GM12878 (cell line): ENCODE measurements around the gene PTPRD. TPM values are rescaled to one million over a fixed set of nuclear protein-coding genes. Genes with fewer than 3 reads are reported as not detected.

Experiments
- ATAC-seq: fragments of 200-7000 bp; cut with Tn5 transposase; 3 replicates; pipeline ENCODE4 v1.9.1; 2020; ENCODE audit warnings: mild to moderate bottlenecking, moderate library complexity
- BruUV-seq: library from RNA; stranded (reverse); fragments of 400-500 nt; replicated peaks from 2 replicates; lab custom pipeline; 2021; lab: Mats Ljungman, UMichigan
- CTCF ChIA-PET: fragments of 300-600 bp; sonication (Branson Sonifier 250); formaldehyde crosslinking; extraction: SDS; loops from one replicate; lab custom pipeline; 2021; ENCODE audit warnings: inconsistent platforms; lab: Yijun Ruan, JAX
- POLR2A ChIA-PET: fragments of 350-600 bp; formaldehyde crosslinking; extraction: SDS; loops from one replicate; lab custom pipeline; 2021; ENCODE audit warnings: inconsistent platforms; lab: Charles Lee
- RAD21 ChIA-PET: fragments of 300-600 bp; sonication (Branson Sonifier 250); formaldehyde crosslinking; loops from one replicate; lab custom pipeline; 2023; ENCODE audit warnings: antibody characterized with exemption; ENCODE audit not compliant: unreplicated experiment; lab: Charles Lee
- SMC1A ChIA-PET: fragments of 300-600 bp; sonication (Branson Sonifier 250); formaldehyde crosslinking; loops from one replicate; lab custom pipeline; 2023; ENCODE audit not compliant: unreplicated experiment, uncharacterized antibody; lab: Charles Lee
- DNase-seq: peaks from one replicate; pipeline ENCODE4 v3.0.0-alpha.2; 2011; ENCODE audit warnings: low read depth, low spot score
- FAIRE-seq: peaks from 3 replicates; lab custom pipeline; 2011; peaks lifted over from hg19 to GRCh38; lab: Jason Lieb, UNC
- H2AFZ ChIP-seq: 2 replicates; pipeline ENCODE4 v1.6.0; 2011; ENCODE audit warnings: low read depth, low read length, control low read depth; ENCODE audit not compliant: control insufficient read depth
- H3K27ac ChIP-seq: 2 replicates; pipeline ENCODE4 v1.5.1; 2011; ENCODE audit warnings: control low read depth; ENCODE audit not compliant: control insufficient read depth, insufficient read depth
- H3K27me3 ChIP-seq, 2 experiments: replicated peaks in 1 of 2; 2 replicates each; pipeline versions ENCODE4 v1.6.0 to v1.6.1; 2011; ENCODE audit warnings: low read length in 1 of 2; ENCODE audit not compliant: control insufficient read depth in 2 of 2, insufficient read depth in 2 of 2
- H3K36me3 ChIP-seq, 2 experiments: 2 replicates each; pipeline ENCODE4 v1.5.1; 2011; ENCODE audit warnings: low read length in 1 of 2; ENCODE audit not compliant: control insufficient read depth in 2 of 2, insufficient read depth in 2 of 2
- H3K4me1 ChIP-seq: 2 replicates; pipeline ENCODE4 v1.6.1; 2011; ENCODE audit warnings: mild to moderate bottlenecking, low read length, moderate library complexity, mixed read lengths; ENCODE audit not compliant: control insufficient read depth, insufficient read depth
- H3K4me2 ChIP-seq: 2 replicates; pipeline ENCODE4 v1.6.0; 2011; ENCODE audit warnings: control low read depth; ENCODE audit not compliant: control insufficient read depth, insufficient read depth
- H3K4me3 ChIP-seq: fragments of 200-600 bp; sonication (generic); 2 replicates; pipeline ENCODE4 v1.5.1; 2016
- H3K79me2 ChIP-seq: 2 replicates; pipeline ENCODE4 v1.6.0; 2011; ENCODE audit warnings: low read length; ENCODE audit not compliant: control insufficient read depth, insufficient read depth
- H3K9ac ChIP-seq: 2 replicates; pipeline ENCODE4 v1.8.0; 2011; ENCODE audit warnings: low read length, control low read depth, mixed read lengths; ENCODE audit not compliant: control insufficient read depth, insufficient read depth
- H3K9me3 ChIP-seq: replicated peaks from 3 replicates; pipeline ENCODE4 v1.5.1; 2011; ENCODE audit warnings: mild to moderate bottlenecking, low read length; ENCODE audit not compliant: control insufficient read depth, insufficient read depth
- H4K20me1 ChIP-seq: 2 replicates; pipeline ENCODE4 v1.6.0; 2011; ENCODE audit not compliant: control insufficient read depth, insufficient read depth
- KDM1A ChIP-seq: fragments of 200-600 bp; sonication (generic); IDR thresholded peaks from 2 replicates; pipeline ENCODE4 v1.6.1; 2016; ENCODE audit warnings: borderline replicate concordance
- KLF5 ChIP-seq: fragments of 450-650 bp; IDR thresholded peaks from 2 replicates; pipeline ENCODE4 v1.6.1; 2014; ENCODE audit warnings: mild to moderate bottlenecking; ENCODE audit not compliant: partially characterized antibody
- NR2C1 ChIP-seq: fragments of 450-650 bp; IDR thresholded peaks from 2 replicates; pipeline ENCODE4 v1.6.1; 2017; ENCODE audit warnings: antibody characterized with exemption, mild to moderate bottlenecking, moderate library complexity
- RCOR1 ChIP-seq: conservative IDR thresholded peaks from 2 replicates; pipeline ENCODE4 v1.6.1; 2012; ENCODE audit warnings: low read depth, low read length, improper control_type of control experiment
- RFX5 ChIP-seq: IDR thresholded peaks from 2 replicates; pipeline ENCODE4 v1.6.1; 2011; ENCODE audit warnings: low read depth, low read length, improper control_type of control experiment
- SMC3 ChIP-seq: IDR thresholded peaks from 2 replicates; pipeline ENCODE4 v1.6.1; 2011; ENCODE audit warnings: low read length, improper control_type of control experiment, borderline replicate concordance
- TCF3 ChIP-seq: IDR thresholded peaks from 2 replicates; pipeline ENCODE4 v1.6.1; 2012; ENCODE audit warnings: low read depth, mild to moderate bottlenecking, low read length, borderline replicate concordance; ENCODE audit not compliant: insufficient read depth
- YY1 ChIP-seq: IDR thresholded peaks from 2 replicates; pipeline ENCODE4 v1.6.1; 2011; ENCODE audit warnings: low read depth, mild to moderate bottlenecking, low read length
- ZNF384 ChIP-seq: IDR thresholded peaks from 2 replicates; pipeline ENCODE4 v1.6.1; 2012; ENCODE audit warnings: low read depth, mild to moderate bottlenecking, low read length, improper control_type of control experiment, borderline replicate concordance
- WGBS: methylation state at CpG from one replicate; pipeline ENCODE4 v1.1.6; 2016; ENCODE audit warnings: low lambda C conversion rate; ENCODE audit not compliant: insufficient replicate concordance, insufficient coverage; ENCODE audit errors: missing lambda C conversion rate; 5-methylcytosine and 5-hydroxymethylcytosine counted together
- in situ Hi-C: fragments of 300-500 bp; cut with MboI; formaldehyde crosslinking; loops from 9 replicates; pipeline ENCODE4 v1.14.3; 2018; ENCODE audit warnings: mixed read lengths
- intact Hi-C: fragments of 100-400 bp; cut with micrococcal nuclease; formaldehyde crosslinking; loops from one replicate; pipeline ENCODE4 v1.14.2; 2022; ENCODE audit not compliant: unreplicated experiment
- polyA plus RNA-seq, 11 experiments: library from polyadenylated mRNA; depleted of rRNA in 4 of 11; unstranded in 6 of 11; stranded (reverse) in 5 of 11; fragments of >200 nt; fragmentation: Nextera tagmentation in 4 of 11; fragmentation: Illumina TruSeq in 1 of 11; extraction: Ambion mirVana in 4 of 11; extraction: Trizol in 1 of 11; gene quantifications; 1 replicate in 1 of 11; 2 replicates in 10 of 11; pipeline versions ENCODE4 v1.2.1 to v1.2.3, GENCODE V29; 2011 to 2016; ENCODE audit warnings: inconsistent platforms in 2 of 11, missing spikeins in 2 of 11, low read depth in 1 of 11
- total RNA-seq, 4 experiments: library from RNA; depleted of rRNA in 3 of 4; stranded (reverse); fragments of >200 nt in 3 of 4; fragmentation: Illumina TruSeq in 1 of 4; extraction: Trizol in 1 of 4; gene quantifications; 2 replicates each; pipeline versions ENCODE4 v1.2.1 to v1.2.3, GENCODE V29; 2013 to 2021
- TF ChIP-seq, protein P1 (sequence below): fragments of 450-650 bp; IDR thresholded peaks from 2 replicates; pipeline ENCODE4 v1.6.1; 2017; ENCODE audit warnings: low read depth, mild to moderate bottlenecking, moderate library complexity
- TF ChIP-seq, protein P2 (sequence below): IDR thresholded peaks from 2 replicates; pipeline ENCODE4 v1.6.1; 2012; ENCODE audit warnings: improper control_type of control experiment, low read depth, low read length; ENCODE audit not compliant: insufficient replicate concordance

Gene PTPRD
- total and polyA plus RNA-seq, 10 of the 15 experiments (the other 5 are each of a cell fraction or from before 2014, with no cell fraction given) = under 0.01 to 0.05 (median 0.01) TPM; not detected in 7

DNA sequence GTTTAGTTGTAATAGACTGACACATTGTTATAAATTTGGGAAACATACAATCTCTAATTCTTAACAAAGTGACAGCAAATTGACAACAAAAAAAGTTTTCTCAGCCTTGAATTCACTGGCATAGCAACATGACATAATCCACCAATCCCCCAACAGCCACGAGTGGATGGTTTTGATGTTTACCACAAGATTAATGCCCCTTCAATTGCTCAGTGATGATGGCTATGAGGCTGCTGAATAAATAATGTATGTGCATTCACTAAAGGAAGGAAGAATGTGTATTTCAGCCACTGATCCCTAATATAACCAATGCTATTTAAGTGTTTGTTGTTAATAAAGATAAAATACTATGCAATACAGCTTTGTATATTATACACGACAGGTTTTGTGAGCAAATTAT is 2069.6 kb downstream of the PTPRD start:
- H3K27me3 ChIP-seq = no peaks in the 10 kb centered on the region
- ATAC-seq (no peak), DNase-seq (no peak), FAIRE-seq (no peak)
- SMC1A ChIA-PET = no interaction called here
- no peaks in the 10 kb centered on the region for H3K4me1 ChIP-seq
- no peaks in the 10 kb centered on the region for H3K9me3 ChIP-seq
- no peaks in the 10 kb centered on the region for H3K36me3 ChIP-seq
- no TSS peak for BruUV-seq
- no peaks in the 10 kb centered on the region for H4K20me1 ChIP-seq
- H2AFZ ChIP-seq = no peak overlapping the region
- TF ChIP-seq RCOR1 = no peak
- no peak for TF ChIP-seq YY1
- TF ChIP-seq KLF5 = no peak
- intact Hi-C loops = no loop called here
- no peak overlapping the region for H3K4me2 ChIP-seq
- RAD21 ChIA-PET = no interaction called here
- CTCF ChIA-PET = no interaction called here
- H3K27ac ChIP-seq = no peak overlapping the region
- POLR2A ChIA-PET = no interaction called here
- no peaks in the 10 kb centered on the region for H3K79me2 ChIP-seq
- H3K4me3 ChIP-seq = no peak overlapping the region
- no peak overlapping the region for H3K9ac ChIP-seq
- WGBS = 0% methylated on average over 2 of the region's 2 CpGs
- in situ Hi-C loops = no loop called here

DNA sequence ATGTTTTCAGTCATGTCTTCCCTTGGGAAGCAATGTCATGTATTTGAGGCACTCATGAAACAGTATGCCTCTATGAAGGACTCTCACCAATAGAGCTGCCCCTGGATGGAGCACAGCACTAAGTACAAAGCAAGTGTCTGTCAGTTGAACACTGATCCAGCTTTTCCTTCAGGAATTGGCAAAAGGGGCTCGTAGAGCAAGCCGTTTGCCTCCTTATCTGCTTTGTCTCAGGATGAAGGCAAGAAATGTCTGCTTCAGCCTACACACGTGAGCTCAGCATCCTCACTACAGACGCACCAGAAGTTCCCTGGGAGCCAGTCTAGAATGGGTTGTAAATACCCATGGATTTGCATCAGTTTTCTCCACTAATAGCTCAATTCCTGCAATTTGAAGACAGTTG is 2070.3 kb downstream of the PTPRD start:
- Histone ChIP-seq H3K4me3 (no peak overlapping the region), H2AFZ (no peak overlapping the region), H3K36me3 (no peaks in the 10 kb centered on the region), H3K4me2 (no peak overlapping the region), H3K79me2 (no peaks in the 10 kb centered on the region), H3K27me3 (no peaks in the 10 kb centered on the region), H3K9ac (no peak overlapping the region), H3K27ac (no peak overlapping the region), H4K20me1 (no peaks in the 10 kb centered on the region), H3K9me3 (no peaks in the 10 kb centered on the region), H3K4me1 (no peaks in the 10 kb centered on the region)
- ChIA-PET RAD21 (no interaction called here), CTCF (no interaction called here), POLR2A (no interaction called here), SMC1A (no interaction called here)
- 23% methylated on average over 4 of the region's 4 CpGs for WGBS
- ATAC-seq = no peak
- BruUV-seq = no TSS peak
- DNase-seq = no peak
- in situ Hi-C loops = no loop called here
- intact Hi-C loops = no loop called here
- FAIRE-seq = no peak
- no peak for TF ChIP-seq KDM1A
- TF ChIP-seq, protein P1, sequence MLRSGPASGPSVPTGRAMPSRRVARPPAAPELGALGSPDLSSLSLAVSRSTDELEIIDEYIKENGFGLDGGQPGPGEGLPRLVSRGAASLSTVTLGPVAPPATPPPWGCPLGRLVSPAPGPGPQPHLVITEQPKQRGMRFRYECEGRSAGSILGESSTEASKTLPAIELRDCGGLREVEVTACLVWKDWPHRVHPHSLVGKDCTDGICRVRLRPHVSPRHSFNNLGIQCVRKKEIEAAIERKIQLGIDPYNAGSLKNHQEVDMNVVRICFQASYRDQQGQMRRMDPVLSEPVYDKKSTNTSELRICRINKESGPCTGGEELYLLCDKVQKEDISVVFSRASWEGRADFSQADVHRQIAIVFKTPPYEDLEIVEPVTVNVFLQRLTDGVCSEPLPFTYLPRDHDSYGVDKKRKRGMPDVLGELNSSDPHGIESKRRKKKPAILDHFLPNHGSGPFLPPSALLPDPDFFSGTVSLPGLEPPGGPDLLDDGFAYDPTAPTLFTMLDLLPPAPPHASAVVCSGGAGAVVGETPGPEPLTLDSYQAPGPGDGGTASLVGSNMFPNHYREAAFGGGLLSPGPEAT = no peak
- no peak for TF ChIP-seq SMC3
- TF ChIP-seq TCF3 = no peak
- TF ChIP-seq RFX5 = no peak
- TF ChIP-seq NR2C1 = no peak
- no peak for TF ChIP-seq ZNF384
- TF ChIP-seq, protein P2, sequence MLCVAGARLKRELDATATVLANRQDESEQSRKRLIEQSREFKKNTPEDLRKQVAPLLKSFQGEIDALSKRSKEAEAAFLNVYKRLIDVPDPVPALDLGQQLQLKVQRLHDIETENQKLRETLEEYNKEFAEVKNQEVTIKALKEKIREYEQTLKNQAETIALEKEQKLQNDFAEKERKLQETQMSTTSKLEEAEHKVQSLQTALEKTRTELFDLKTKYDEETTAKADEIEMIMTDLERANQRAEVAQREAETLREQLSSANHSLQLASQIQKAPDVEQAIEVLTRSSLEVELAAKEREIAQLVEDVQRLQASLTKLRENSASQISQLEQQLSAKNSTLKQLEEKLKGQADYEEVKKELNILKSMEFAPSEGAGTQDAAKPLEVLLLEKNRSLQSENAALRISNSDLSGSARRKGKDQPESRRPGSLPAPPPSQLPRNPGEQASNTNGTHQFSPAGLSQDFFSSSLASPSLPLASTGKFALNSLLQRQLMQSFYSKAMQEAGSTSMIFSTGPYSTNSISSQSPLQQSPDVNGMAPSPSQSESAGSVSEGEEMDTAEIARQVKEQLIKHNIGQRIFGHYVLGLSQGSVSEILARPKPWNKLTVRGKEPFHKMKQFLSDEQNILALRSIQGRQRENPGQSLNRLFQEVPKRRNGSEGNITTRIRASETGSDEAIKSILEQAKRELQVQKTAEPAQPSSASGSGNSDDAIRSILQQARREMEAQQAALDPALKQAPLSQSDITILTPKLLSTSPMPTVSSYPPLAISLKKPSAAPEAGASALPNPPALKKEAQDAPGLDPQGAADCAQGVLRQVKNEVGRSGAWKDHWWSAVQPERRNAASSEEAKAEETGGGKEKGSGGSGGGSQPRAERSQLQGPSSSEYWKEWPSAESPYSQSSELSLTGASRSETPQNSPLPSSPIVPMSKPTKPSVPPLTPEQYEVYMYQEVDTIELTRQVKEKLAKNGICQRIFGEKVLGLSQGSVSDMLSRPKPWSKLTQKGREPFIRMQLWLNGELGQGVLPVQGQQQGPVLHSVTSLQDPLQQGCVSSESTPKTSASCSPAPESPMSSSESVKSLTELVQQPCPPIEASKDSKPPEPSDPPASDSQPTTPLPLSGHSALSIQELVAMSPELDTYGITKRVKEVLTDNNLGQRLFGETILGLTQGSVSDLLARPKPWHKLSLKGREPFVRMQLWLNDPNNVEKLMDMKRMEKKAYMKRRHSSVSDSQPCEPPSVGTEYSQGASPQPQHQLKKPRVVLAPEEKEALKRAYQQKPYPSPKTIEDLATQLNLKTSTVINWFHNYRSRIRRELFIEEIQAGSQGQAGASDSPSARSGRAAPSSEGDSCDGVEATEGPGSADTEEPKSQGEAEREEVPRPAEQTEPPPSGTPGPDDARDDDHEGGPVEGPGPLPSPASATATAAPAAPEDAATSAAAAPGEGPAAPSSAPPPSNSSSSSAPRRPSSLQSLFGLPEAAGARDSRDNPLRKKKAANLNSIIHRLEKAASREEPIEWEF = no peak
